ENCODE results near the gene PPIP5K1.
A peak's percentile ranks its signal among the peaks of the same experiment; 100 is the strongest.

PPIP5K1 gene

DNA sequence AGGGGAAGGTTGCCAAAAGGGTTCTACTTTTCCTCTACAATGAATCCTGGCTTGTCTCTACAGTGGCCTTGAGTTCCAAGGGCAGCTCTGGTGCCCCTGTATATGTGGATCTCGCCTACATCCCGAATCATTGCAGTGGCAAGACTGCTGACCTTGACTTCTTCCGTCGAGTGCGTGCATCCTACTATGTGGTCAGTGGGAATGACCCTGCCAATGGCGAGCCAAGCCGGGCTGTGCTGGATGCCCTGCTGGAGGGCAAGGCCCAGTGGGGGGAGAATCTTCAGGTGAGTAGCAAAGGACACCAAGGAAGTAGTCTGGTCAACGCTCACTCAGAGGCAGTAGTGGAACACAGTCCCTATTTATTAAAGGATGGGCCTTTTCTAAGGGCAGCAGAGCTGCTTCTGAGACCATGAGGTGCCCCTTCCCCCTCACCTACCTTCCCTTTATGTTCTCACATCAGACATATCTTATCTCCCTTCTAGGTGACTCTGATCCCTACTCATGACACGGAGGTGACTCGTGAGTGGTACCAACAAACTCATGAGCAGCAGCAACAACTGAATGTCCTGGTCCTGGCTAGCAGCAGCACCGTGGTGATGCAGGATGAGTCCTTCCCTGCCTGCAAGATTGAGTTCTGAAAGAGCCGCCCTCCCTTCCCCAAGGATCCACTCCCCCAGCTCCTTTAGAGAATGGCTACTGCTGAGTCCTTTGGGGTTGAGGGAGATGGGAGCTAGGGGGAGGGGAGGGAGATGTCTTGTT, 60.2 kb downstream of the PPIP5K1 start:
- H3K4me3 ChIP-seq (ENCODE audit: low read depth in 1 of 2, low read length in 2 of 2): no peak overlapping the region
- H3K9ac ChIP-seq (ENCODE audit: low read depth, low read length): no peak overlapping the region
- no peaks in the 10 kb centered on the region for H3K4me1 ChIP-seq (ENCODE audit: insufficient read depth, low read length)
- H3K79me2 ChIP-seq (ENCODE audit: insufficient read depth, low read length): peaks cover 3% of the 10 kb centered on the region; the same call in 1 of the 2 replicates
- TF ChIP-seq, protein P1, sequence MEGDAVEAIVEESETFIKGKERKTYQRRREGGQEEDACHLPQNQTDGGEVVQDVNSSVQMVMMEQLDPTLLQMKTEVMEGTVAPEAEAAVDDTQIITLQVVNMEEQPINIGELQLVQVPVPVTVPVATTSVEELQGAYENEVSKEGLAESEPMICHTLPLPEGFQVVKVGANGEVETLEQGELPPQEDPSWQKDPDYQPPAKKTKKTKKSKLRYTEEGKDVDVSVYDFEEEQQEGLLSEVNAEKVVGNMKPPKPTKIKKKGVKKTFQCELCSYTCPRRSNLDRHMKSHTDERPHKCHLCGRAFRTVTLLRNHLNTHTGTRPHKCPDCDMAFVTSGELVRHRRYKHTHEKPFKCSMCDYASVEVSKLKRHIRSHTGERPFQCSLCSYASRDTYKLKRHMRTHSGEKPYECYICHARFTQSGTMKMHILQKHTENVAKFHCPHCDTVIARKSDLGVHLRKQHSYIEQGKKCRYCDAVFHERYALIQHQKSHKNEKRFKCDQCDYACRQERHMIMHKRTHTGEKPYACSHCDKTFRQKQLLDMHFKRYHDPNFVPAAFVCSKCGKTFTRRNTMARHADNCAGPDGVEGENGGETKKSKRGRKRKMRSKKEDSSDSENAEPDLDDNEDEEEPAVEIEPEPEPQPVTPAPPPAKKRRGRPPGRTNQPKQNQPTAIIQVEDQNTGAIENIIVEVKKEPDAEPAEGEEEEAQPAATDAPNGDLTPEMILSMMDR (IDR thresholded peaks at IDR 0.05; ENCODE audit: borderline replicate concordance, extremely low read depth, low read length, poor library complexity, severe bottlenecking): no peak
- no peak for TF ChIP-seq EZH2 (IDR thresholded peaks at IDR 0.05; ENCODE audit: borderline replicate concordance, low read depth, low read length, severe bottlenecking)
- H4K20me1 ChIP-seq (ENCODE audit: insufficient read depth, low read length): peaks cover 28% of the 10 kb centered on the region; the same call in 1 of the 2 replicates
- no peak overlapping the region for H3K27ac ChIP-seq (ENCODE audit: low read length)
- no peak for DNase-seq
- no peak overlapping the region for H2AFZ ChIP-seq (ENCODE audit: low read depth, low read length)
- H3K27me3 ChIP-seq (ENCODE audit: insufficient read depth, low read length, poor library complexity): no peaks in the 10 kb centered on the region
- no peak overlapping the region for H3K4me2 ChIP-seq (ENCODE audit: insufficient read depth, low read length)
- H3K9me3 ChIP-seq (ENCODE audit: insufficient read depth, low read length, severe bottlenecking): no peaks in the 10 kb centered on the region
- ATAC-seq (ENCODE audit: insufficient read depth, low read depth): no peak
- peaks cover 61% of the 10 kb centered on the region for H3K36me3 ChIP-seq (ENCODE audit: insufficient read depth, low read length)

DNA sequence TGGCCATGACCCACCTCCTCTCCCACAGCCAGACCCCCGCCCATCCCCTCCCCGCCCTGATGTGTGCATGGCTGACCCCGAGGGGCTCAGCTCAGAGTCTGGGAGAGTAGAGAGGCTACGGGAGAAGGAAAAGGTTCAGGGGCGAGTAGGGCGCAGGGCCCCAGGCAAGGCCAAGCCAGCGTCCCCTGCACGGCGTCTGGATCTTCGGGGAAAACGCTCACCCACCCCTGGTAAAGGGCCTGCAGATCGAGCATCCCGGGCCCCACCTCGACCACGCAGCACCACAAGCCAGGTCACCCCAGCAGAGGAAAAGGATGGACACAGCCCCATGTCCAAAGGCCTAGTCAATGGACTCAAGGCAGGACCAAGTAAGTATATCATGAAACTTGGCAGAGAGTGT, 60.9 kb downstream of the PPIP5K1 start:
- Histone ChIP-seq H3K27me3 (ENCODE audit: insufficient read depth, low read length, poor library complexity) (no peaks in the 10 kb centered on the region), H3K4me1 (ENCODE audit: insufficient read depth, low read length) (no peaks in the 10 kb centered on the region), H3K4me2 (ENCODE audit: insufficient read depth, low read length) (no peak overlapping the region), H3K79me2 (ENCODE audit: insufficient read depth, low read length) (peaks cover 6% of the 10 kb centered on the region; the same call in 1 of the 2 replicates), H3K9ac (ENCODE audit: low read depth, low read length) (no peak overlapping the region), H3K36me3 (ENCODE audit: insufficient read depth, low read length) (peaks cover 65% of the 10 kb centered on the region), H4K20me1 (ENCODE audit: insufficient read depth, low read length) (peaks cover 34% of the 10 kb centered on the region; the same call in 1 of the 2 replicates), H3K4me3 (ENCODE audit: low read depth in 1 of 2, low read length in 2 of 2) (no peak overlapping the region), H3K27ac (ENCODE audit: low read length) (no peak overlapping the region), H3K9me3 (ENCODE audit: insufficient read depth, low read length, severe bottlenecking) (no peaks in the 10 kb centered on the region), H2AFZ (ENCODE audit: low read depth, low read length) (no peak overlapping the region)
- DNase-seq (no peak), ATAC-seq (ENCODE audit: insufficient read depth, low read depth) (0 out of 3 replicates have a peak, but pooled peaks have one; percentile 3)
- TF ChIP-seq, protein P1 (IDR thresholded peaks at IDR 0.05; ENCODE audit: borderline replicate concordance, extremely low read depth, low read length, poor library complexity, severe bottlenecking): no peak
- no peak for TF ChIP-seq EZH2 (IDR thresholded peaks at IDR 0.05; ENCODE audit: borderline replicate concordance, low read depth, low read length, severe bottlenecking)

DNA sequence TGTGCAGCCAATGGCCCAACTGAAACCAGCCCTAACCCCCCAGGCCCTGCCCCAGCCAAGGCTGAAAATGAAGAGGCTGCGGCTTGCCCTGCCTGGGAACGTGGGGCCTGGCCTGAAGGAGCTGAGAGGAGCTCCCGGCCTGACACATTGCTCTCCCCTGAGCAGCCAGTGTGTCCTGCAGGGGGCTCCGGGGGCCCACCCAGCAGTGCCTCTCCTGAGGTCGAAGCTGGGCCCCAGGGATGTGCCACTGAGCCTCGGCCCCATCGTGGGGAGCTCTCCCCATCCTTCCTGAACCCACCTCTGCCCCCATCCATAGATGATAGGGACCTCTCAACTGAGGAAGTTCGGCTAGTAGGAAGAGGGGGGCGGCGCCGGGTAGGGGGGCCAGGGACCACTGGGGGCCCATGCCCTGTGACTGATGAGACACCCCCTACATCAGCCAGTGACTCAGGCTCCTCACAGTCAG, 61.4 kb downstream of the PPIP5K1 start:
- Histone ChIP-seq H2AFZ (ENCODE audit: low read depth, low read length) (no peak overlapping the region), H4K20me1 (ENCODE audit: insufficient read depth, low read length) (peaks cover 38% of the 10 kb centered on the region; the same call in 1 of the 2 replicates), H3K4me2 (ENCODE audit: insufficient read depth, low read length) (no peak overlapping the region), H3K9ac (ENCODE audit: low read depth, low read length) (no peak overlapping the region), H3K27me3 (ENCODE audit: insufficient read depth, low read length, poor library complexity) (no peaks in the 10 kb centered on the region), H3K4me1 (ENCODE audit: insufficient read depth, low read length) (no peaks in the 10 kb centered on the region), H3K36me3 (ENCODE audit: insufficient read depth, low read length) (peaks cover 71% of the 10 kb centered on the region), H3K27ac (ENCODE audit: low read length) (no peak overlapping the region), H3K4me3 (ENCODE audit: low read depth in 1 of 2, low read length in 2 of 2) (no peak overlapping the region), H3K79me2 (ENCODE audit: insufficient read depth, low read length) (peaks cover 7% of the 10 kb centered on the region; the same call in 1 of the 2 replicates), H3K9me3 (ENCODE audit: insufficient read depth, low read length, severe bottlenecking) (no peaks in the 10 kb centered on the region)
- 0 out of 3 replicates have a peak, but pooled peaks have one; percentile 4 for ATAC-seq (ENCODE audit: insufficient read depth, low read depth)
- DNase-seq: no peak
- TF ChIP-seq, protein P1 (IDR thresholded peaks at IDR 0.05; ENCODE audit: borderline replicate concordance, extremely low read depth, low read length, poor library complexity, severe bottlenecking): no peak
- no peak for TF ChIP-seq EZH2 (IDR thresholded peaks at IDR 0.05; ENCODE audit: borderline replicate concordance, low read depth, low read length, severe bottlenecking)

All from DND-41 (cell line).